Measurements from ENCODE around the gene DHRS3.

DNA sequence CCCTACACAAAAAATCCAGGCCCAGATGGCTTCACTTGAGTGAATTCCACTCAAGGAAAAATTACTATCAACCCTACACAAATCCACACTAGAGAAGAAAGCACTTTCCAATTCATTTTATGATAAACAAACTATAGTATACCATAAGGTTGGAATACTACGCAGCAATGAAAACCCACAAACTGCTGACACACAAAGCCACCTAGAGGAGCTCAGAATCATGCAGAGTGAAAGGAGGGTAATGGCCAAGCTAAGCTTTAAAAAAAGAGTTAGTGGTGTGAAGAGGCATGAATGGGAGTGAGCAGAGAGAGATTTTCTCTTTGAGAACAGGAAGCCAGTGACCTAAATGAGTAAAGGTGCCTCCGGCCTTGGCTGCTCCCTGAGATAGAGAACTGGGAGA lies 93.7 kb downstream of the DHRS3 start:
- TF ChIP-seq, protein P1, sequence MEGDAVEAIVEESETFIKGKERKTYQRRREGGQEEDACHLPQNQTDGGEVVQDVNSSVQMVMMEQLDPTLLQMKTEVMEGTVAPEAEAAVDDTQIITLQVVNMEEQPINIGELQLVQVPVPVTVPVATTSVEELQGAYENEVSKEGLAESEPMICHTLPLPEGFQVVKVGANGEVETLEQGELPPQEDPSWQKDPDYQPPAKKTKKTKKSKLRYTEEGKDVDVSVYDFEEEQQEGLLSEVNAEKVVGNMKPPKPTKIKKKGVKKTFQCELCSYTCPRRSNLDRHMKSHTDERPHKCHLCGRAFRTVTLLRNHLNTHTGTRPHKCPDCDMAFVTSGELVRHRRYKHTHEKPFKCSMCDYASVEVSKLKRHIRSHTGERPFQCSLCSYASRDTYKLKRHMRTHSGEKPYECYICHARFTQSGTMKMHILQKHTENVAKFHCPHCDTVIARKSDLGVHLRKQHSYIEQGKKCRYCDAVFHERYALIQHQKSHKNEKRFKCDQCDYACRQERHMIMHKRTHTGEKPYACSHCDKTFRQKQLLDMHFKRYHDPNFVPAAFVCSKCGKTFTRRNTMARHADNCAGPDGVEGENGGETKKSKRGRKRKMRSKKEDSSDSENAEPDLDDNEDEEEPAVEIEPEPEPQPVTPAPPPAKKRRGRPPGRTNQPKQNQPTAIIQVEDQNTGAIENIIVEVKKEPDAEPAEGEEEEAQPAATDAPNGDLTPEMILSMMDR (conservative IDR thresholded peaks at IDR 0.05 in 1 of 2, IDR thresholded peaks at IDR 0.05 in 1 of 2; ENCODE audit: extremely low read depth in 1 of 2, insufficient read depth in 1 of 2, low read depth in 1 of 2, low read length in 2 of 2): no peak
- TF ChIP-seq EZH2 (IDR thresholded peaks at IDR 0.05; ENCODE audit: borderline replicate concordance, low read length): no peak
